Measurements from ENCODE around the gene RAD51B. TPM values are rescaled to one million over a fixed set of nuclear protein-coding genes. Genes with fewer than 3 reads are reported as not detected.

Gene RAD51B
- total RNA-seq, 1 experiment from 2014 or later = 8.5 TPM

DNA sequence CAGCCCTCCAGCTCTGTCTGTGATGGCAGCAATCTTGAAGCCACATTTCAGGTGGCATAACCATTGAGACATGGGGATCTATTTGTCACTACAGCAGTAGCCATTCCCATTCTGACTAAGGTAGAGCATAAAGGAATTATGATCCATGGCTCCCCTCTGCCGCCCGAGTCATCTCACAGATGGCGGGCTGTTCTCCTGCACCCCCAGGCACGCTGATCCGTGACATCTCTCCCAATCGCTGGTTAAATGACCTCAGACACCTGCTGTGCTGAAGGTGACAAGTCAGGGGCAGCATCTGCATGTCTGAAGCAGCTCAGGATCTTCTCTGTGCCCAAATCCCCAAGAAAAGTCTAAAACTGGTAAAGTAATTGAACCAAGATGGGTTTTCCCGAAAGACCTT is 849.0 kb downstream of the RAD51B start:
- ChIA-PET POLR2A (no interaction called here), CTCF (no interaction called here)
- no peak overlapping the region for H3K4me3 ChIP-seq (ENCODE audit: low read depth in 2 of 2, low read length in 2 of 2)
- in situ Hi-C loops (cut with HindIII; ENCODE audit: low pct_unique_long_range_greater_than_20kb, low sequenced_read_pairs) = no loop called here
- no peak for ATAC-seq
- H3K4me1 ChIP-seq (ENCODE audit: control insufficient read depth, insufficient read depth, low read length) = no peaks in the 10 kb centered on the region
- no peaks in the 10 kb centered on the region for H3K27me3 ChIP-seq (ENCODE audit: control insufficient read depth, insufficient read depth, low read length)
- no peaks in the 10 kb centered on the region for H3K36me3 ChIP-seq (ENCODE audit: control insufficient read depth, insufficient read depth, low read length)
- no TSS peak for BruUV-seq (replicated peaks)
- intact Hi-C loops (cut with micrococcal nuclease; ENCODE audit: unreplicated experiment) = no loop called here
- no peak for TF ChIP-seq SIN3A (IDR thresholded peaks at IDR 0.05; ENCODE audit: borderline replicate concordance, insufficient read depth, low read depth, low read length)
- no peak for TF ChIP-seq POLR2AphosphoS5 (IDR thresholded peaks at IDR 0.05; ENCODE audit: low read depth, low read length)
- TF ChIP-seq, protein P1, sequence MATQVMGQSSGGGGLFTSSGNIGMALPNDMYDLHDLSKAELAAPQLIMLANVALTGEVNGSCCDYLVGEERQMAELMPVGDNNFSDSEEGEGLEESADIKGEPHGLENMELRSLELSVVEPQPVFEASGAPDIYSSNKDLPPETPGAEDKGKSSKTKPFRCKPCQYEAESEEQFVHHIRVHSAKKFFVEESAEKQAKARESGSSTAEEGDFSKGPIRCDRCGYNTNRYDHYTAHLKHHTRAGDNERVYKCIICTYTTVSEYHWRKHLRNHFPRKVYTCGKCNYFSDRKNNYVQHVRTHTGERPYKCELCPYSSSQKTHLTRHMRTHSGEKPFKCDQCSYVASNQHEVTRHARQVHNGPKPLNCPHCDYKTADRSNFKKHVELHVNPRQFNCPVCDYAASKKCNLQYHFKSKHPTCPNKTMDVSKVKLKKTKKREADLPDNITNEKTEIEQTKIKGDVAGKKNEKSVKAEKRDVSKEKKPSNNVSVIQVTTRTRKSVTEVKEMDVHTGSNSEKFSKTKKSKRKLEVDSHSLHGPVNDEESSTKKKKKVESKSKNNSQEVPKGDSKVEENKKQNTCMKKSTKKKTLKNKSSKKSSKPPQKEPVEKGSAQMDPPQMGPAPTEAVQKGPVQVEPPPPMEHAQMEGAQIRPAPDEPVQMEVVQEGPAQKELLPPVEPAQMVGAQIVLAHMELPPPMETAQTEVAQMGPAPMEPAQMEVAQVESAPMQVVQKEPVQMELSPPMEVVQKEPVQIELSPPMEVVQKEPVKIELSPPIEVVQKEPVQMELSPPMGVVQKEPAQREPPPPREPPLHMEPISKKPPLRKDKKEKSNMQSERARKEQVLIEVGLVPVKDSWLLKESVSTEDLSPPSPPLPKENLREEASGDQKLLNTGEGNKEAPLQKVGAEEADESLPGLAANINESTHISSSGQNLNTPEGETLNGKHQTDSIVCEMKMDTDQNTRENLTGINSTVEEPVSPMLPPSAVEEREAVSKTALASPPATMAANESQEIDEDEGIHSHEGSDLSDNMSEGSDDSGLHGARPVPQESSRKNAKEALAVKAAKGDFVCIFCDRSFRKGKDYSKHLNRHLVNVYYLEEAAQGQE (IDR thresholded peaks at IDR 0.05; ENCODE audit: insufficient read depth in 1 of 2, low read depth in 2 of 2, low read length in 1 of 2) = no peak
- no peak for TF ChIP-seq TCF7L2 (IDR thresholded peaks at IDR 0.05; ENCODE audit: low read depth, low read length)
- no peak for DNase-seq (ENCODE audit: low read depth, low spot score)
- H3K9me3 ChIP-seq (ENCODE audit: control insufficient read depth, insufficient read depth, low read depth, low read length) = no peaks in the 10 kb centered on the region
- no peak overlapping the region for H3K27ac ChIP-seq (ENCODE audit: low read length)

DNA sequence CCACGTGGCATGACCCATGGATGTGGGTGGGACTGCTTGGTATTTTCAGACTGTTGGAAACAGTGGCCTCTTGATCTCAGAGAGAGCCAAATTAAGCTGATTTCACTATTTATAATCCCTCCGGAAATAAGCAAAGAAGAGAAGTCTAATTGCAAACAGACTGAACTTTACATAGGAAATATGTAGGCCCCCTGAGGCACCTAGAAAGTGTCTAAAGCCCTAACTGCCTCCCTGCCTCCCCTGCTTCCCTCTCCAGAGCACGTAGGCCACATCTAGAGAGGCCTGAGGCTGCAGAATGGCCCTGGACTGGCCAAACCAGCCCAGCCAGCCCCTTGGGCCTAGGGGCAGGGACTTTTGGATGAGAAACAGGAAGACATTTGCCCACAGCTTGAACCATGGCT is 849.5 kb downstream of the RAD51B start:
- Histone ChIP-seq H3K4me1 (ENCODE audit: control insufficient read depth, insufficient read depth, low read length) (no peaks in the 10 kb centered on the region), H3K4me3 (ENCODE audit: low read depth in 2 of 2, low read length in 2 of 2) (no peak overlapping the region), H3K27me3 (ENCODE audit: control insufficient read depth, insufficient read depth, low read length) (no peaks in the 10 kb centered on the region), H3K36me3 (ENCODE audit: control insufficient read depth, insufficient read depth, low read length) (no peaks in the 10 kb centered on the region), H3K27ac (ENCODE audit: low read length) (no peak overlapping the region), H3K9me3 (ENCODE audit: control insufficient read depth, insufficient read depth, low read depth, low read length) (no peaks in the 10 kb centered on the region)
- TF ChIP-seq POLR2AphosphoS5 (IDR thresholded peaks at IDR 0.05; ENCODE audit: low read depth, low read length) = no peak
- TF ChIP-seq, protein P2, sequence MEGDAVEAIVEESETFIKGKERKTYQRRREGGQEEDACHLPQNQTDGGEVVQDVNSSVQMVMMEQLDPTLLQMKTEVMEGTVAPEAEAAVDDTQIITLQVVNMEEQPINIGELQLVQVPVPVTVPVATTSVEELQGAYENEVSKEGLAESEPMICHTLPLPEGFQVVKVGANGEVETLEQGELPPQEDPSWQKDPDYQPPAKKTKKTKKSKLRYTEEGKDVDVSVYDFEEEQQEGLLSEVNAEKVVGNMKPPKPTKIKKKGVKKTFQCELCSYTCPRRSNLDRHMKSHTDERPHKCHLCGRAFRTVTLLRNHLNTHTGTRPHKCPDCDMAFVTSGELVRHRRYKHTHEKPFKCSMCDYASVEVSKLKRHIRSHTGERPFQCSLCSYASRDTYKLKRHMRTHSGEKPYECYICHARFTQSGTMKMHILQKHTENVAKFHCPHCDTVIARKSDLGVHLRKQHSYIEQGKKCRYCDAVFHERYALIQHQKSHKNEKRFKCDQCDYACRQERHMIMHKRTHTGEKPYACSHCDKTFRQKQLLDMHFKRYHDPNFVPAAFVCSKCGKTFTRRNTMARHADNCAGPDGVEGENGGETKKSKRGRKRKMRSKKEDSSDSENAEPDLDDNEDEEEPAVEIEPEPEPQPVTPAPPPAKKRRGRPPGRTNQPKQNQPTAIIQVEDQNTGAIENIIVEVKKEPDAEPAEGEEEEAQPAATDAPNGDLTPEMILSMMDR (IDR thresholded peaks at IDR 0.05) = no peak
- no peak for TF ChIP-seq SIN3A (IDR thresholded peaks at IDR 0.05; ENCODE audit: borderline replicate concordance, insufficient read depth, low read depth, low read length)
- no peak for TF ChIP-seq TCF7L2 (IDR thresholded peaks at IDR 0.05; ENCODE audit: low read depth, low read length)
- TF ChIP-seq, protein P1 (IDR thresholded peaks at IDR 0.05; ENCODE audit: insufficient read depth in 1 of 2, low read depth in 2 of 2, low read length in 1 of 2) = no peak
- ChIA-PET CTCF (no interaction called here), POLR2A (no interaction called here)
- intact Hi-C loops (cut with micrococcal nuclease; ENCODE audit: unreplicated experiment) = no loop called here
- in situ Hi-C loops (cut with HindIII; ENCODE audit: low pct_unique_long_range_greater_than_20kb, low sequenced_read_pairs) = no loop called here
- BruUV-seq (replicated peaks) = no TSS peak
- ATAC-seq = no peak
- no peak for DNase-seq (ENCODE audit: low read depth, low spot score)
